ENCODE results near the gene SLC17A1.
"Not testable (repeated sequence)": the region's sequence is repeated elsewhere in the genome, so short reads cannot be mapped to it uniquely, and the experiment has no call there.

The SLC17A1 gene

DNA sequence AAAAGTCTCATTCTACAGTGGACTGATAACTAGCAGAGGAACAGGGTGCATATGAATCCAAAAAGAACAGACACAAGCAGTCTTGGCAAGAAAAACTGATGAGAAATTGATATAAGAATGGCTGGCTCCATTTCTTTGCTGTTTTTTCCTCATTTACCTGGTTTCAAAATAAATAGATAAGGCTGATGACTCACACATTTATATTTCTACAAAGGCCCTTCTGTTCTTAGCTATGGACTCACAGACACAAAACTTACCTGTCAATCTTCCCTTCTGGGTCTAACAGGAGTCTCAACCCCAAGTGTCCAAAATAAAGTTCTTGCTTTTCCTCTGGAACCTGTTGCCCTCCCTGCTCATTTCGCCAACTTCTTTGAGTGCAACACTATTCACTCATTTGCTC, 76.4 kb downstream of the SLC17A1 start:
- DNase-seq = no peak

DNA sequence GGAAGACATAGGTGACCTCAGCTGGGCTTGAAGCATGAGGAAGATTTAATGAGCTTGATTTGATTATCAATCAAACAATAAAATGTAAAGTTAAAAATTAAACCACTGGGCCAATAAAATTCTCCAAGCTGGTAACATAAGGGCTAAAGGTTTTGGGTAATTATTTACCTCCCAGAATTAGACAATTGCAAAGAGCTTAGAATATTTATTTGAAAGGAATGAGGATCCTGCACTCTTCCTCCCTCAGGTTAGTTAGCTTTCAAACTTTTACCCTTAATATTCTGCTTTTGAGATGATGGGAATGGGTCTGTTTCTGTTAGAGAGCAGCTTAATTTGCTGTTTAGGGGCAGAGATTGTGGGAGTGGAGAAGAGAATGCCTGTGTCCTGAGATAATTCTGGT, 77.3 kb downstream of the SLC17A1 start, which contains the start of gene SLC17A4:
Gene SLC17A4 (plus strand): TSS at position 208 of the 400 bp plus-strand sequence. CDS start 7,221 bp downstream, outside the sequence.
- no peak for DNase-seq

DNA sequence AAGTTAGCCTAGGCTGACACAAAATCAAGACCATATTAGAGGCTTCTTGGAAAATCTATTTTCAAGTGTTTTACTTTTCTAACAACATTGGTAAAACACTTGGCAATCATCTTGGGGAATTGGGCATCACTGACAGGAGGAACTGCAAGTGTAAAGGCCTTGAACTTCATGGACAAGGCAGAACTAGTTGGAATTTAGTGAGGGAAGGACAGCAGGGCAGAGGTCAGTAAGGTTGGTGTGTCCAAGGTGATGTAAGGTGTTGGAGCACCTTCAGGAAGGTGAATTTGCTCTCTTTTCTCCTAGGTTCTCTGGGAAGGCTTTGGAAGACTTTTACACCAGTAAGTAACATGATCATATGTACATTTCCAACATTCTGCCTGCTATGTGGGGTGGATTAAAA, 78.8 kb downstream of the SLC17A1 start:
- DNase-seq = no peak

DNA sequence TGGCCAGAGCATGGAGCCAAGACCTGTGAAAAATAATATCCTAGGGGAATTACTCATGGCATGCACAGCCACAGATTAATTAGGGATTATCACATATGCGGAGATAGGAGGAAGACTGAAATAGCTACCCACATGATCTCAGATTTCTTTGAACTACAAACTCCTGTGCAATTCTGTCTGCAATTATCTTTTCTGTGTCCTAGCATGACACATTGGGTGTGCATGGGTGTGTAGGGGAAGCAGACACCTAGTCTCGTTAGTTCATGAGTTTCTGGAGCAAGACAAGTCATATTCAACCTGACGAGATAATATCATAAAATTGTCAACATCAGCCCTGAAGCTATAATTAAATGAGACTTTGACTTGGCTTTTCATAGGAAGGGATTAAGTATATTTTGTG, 80.9 kb downstream of the SLC17A1 start:
- DNase-seq = no peak

DNA sequence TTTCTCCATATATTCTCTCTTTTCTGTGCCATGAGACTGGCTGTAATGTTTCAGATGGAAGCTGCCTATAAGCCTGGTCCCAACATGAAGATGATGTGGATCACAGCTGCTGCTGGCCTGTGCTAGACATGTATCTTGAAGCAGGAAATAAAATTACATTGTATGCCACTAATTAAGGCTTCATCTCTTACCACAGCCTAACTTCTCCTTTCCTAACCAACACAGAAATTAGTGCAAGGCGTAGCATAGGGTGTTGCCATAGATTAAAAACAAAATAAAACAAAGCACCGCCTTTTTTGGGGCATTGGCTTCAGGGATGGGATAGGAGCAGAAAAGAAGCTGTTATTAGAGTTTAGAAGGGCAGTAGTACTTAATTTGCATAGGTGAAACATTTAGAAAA, 82.0 kb downstream of the SLC17A1 start:
- no peak for DNase-seq

DNA sequence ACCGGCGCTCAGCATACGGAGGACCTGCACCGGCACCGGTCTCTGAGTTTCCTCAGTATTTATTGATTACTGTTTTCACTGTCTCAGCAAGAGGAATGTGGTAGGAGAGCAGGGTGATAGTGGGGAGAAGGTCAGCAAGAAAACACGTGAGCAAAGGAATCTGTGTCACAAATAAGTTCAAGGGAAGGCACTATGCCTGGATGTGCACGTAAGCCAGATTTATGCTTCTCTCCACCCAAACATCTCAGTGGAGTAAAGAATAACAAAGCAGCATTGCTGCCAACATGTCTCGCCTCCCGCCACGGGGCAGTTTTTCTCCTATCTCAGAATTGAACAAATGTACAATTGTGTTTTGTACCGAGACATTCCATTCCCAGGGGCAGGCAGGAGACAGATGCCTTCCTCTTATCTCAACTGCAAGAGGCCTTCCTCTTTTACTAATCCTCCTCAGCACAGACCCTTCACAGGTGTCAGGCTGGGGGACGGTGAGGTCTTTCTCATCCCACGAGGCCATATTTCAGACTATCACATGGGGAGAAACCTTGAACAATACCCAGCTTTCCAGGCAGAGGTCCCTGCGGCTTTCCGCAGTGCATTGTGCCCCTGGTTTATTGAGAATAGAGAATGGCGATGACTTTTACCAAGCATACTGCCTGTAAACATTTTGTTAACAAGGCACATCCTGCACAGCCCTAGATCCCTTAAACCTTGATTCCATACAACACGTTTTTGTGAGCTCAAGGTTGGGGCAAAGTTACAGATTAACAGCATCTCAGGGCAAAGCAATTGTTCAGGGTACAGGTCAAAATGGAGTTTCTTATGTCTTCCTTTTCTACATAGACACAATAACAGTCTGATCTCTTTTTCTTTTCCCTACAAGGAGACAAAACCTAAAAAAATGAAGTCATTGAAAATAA, 83.0 kb downstream of the SLC17A1 start:
- not testable (repeated sequence) for DNase-seq

DNA sequence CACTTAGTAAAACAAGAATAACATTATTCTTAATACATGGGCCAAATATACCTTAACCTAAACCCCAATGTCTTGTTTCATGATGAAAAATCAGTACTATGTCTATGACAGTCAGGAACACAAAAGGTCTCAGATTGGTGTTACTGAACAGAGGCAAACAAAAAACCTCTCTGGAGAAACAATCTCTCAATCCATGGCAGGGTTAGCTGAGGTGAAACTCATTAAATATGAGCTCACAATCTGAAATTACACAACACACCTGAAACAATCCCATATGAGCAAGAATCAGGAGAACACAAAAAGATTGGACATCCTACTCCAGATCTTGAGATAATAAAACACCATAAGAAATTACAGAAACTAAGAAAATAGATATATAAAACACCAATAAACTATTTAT, 83.8 kb downstream of the SLC17A1 start:
- no peak for DNase-seq

DNA sequence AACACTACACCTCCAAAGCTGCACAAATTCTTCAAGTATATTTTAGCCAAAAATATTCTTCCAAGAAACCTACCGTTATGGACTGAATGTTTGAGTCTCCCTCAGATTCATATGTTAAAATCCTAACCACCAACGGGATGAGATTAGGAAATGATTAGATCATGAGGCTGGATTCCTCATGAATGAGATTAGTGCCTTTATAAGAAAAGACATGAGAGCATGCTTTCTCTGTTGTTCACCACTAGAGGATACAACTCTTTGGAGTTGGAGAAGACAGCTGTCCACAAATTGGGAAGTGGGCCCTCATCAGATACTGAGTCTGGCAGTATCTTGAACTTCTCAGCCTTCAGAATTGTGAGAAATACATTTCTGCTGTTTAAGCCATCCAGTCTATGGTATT, 84.4 kb downstream of the SLC17A1 start:
- no peak for DNase-seq

DNA sequence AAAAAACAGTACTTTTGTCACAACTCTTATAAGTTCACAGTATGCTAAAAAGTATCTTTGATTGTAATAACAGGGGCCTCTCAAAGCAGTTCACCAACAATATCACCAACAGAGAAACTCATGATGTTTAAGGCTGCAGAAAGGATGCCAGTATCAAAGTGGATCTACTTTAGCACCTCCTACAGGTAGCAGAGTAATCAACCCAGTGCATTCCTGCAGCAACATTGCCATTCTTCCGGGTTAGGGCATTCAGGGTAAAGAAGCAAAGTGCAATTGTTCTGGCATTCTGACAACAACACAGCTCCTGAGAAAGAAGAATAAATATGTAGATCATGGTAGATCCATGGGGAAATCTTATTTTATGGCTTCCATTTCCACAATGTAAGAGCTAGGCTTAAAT, 84.9 kb downstream of the SLC17A1 start:
- no peak for DNase-seq

DNA sequence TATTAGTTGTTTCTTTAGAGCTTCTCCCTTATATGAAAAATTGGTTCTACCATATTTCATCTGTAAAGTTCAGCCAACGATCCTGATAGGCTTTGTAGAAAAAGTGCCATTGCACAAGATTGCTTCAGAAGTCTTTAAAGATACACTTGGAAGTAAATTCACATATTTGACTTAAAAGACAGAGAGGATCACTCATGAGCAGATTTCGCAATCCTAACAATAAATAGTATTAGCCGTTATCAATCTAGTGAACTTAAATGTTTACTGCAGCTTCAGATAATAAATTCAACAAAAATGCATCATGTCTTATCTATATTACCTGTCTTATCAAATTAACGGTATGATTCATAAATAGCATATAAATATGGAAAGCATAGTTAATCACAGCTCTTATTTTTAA, 86.0 kb downstream of the SLC17A1 start:
- DNase-seq = no peak

DNA sequence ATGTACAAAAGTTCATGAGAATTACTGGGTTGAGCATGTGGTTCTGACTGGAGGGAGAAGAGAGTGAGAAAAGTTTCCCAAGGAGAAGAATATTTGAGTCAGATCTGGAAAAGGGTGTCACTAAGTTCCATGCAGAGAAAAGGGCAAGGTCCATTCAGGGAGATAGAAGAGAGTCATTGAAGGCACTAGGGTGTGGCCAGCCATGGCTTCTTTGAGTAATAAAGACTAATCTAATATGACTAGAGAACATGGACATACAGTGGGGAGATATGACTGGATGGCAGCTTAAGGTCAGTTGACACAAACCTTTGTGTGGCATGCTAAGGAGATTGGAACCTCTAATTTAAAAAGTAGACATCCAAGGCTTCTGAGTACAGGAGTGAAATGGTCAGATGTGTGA, 88.0 kb downstream of the SLC17A1 start:
- DNase-seq = no peak

DNA sequence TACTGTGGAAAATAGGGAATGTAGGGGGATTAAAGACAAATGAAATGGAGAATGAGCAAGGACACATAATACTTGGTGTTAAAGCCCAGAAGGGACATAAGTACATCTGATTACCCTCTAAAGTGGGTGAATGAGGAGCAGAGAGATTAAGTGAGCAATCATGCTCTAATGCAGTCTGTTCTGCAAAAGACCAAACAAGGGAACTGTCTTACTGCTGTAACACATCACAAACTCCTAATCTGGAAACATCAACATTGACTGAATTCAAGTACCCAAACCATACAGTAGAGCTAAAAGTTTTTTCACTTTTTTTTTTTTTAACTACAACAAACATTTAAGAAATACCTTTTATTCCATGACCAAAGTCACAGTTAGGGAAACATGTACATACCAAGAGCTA, 96.6 kb downstream of the SLC17A1 start:
- DNase-seq = no peak

Measured in NCI-H526 treated with DMSO at 0.1 percent for 48 hours (cell line).